ENCODE data around the gene ITGB7. TPM values are rescaled to one million over a fixed set of nuclear protein-coding genes. Genes with fewer than 3 reads are reported as not detected.

The ITGB7 gene
- polyA plus RNA-seq, 1 donor from 2014 or later, result 238 TPM

DNA sequence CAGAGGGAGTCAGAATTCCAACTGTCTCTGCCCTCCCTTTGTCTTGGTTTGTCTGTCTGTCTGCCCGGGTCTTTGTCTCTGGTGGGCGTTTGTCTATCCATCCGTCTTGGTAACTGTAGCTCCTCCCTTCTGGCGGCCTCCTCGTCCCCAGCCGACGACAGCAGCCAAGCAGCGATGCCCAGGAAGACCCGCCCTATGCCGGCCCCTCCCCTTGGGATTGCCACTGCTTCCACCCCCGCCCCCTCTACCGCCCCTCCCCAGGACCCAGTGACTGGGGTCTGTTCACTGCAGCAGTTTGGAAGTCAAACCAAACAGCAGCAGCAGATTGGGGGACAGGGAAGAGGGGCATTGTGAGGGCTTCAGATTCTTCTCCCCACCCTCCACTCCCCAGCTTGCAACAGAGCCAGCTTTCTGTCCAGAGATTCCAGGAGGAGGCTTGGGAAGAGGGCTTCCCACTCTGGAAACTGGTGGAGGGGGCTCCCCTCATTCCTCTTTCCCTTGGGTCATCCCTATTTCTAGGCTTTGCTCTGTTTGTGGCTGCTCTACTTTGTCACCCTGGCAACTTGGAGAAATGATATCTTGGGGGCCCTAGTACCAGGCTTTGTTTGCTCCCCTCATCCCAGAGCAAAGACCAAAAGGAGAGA, 27.3 kb upstream of the ITGB7 start:
- Mint-ChIP-seq H3K4me1 (peaks cover 22 to 36% (median 34%) of the 10 kb centered on the region in 3 donors), H3K27ac (no peak overlapping the region)

DNA sequence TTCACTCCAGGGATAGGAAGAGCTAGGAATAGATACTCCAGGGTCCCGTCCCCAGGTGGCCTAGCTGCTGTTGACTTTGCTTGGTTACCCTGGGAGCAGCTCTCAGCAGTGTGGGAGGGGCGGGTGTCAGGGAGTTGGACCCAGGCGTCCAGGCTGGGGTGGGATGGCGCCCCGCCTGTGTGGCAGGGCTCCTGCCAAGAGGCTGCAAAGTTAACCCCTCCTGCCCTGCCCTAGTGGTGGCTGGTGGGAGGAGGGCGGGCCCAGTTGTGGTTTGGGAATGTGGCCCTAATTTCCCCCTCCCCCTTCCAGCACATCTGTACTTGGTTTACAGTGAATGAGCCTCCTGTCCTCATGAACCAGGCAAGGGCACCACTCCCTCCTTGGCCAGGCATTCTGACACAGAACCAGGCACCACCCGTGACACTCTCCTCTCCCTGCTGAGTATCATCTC, 26.6 kb upstream of the ITGB7 start:
- H3K4me1 Mint-ChIP-seq, result peaks cover 22 to 36% (median 34%) of the 10 kb centered on the region in 3 donors

More for the DNA sequence above, 27.3 kb upstream of the ITGB7 start:
- no peaks in the 10 kb centered on the region for H3K9me3 Mint-ChIP-seq
- no peaks in the 10 kb centered on the region for H3K36me3 Mint-ChIP-seq
- peak overlapping the region in 1 of 4 donors; percentile 73 for H3K4me3 Mint-ChIP-seq
- peaks cover 15% of the 10 kb centered on the region for H3K27me3 Mint-ChIP-seq

DNA sequence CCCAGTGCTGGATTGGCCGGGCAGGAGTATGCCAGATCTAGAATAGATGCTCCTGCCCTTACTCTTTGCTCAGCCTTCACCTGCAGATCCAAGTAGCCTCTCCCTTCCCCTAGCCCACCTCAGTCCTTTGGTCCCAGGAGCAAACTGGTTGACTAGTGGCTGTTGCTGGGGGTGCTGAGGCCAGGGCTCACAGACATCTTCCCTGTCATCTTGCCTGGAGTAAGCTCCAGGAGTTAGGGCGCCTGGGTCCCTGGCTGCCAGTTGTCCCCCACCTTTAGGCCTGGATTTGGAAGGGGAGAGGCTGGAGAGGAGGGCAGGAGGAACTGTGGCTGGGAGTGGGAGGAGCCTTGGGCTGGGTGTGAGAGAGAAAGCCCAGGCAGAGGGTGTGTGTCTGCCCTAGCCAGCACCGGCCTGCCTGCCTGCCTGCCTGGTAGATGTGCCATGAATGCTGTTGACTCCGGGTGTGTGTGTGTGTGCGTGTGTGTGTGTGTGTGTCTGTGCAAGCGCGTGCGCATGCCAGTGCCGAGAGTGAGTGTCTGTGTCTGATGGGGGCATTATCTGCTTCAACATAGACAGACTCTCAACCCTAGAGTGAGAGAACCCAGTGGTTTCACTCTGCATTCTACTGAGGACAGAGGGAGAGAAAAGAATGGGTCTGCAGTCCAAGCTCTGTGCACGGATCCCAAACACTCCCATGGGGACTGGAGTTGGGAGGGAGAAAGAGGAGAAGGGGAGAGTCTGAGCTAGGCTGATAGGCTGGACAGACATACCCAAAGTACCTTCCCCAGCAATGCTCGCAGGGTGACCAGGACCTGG, 25.8 kb upstream of the ITGB7 start:
- peak overlapping the region in 2 of 3 donors; percentile 9 for H3K27ac Mint-ChIP-seq
- peaks cover 15% of the 10 kb centered on the region for H3K27me3 Mint-ChIP-seq
- peaks cover 22 to 36% (median 34%) of the 10 kb centered on the region in 3 donors for H3K4me1 Mint-ChIP-seq
- no peaks in the 10 kb centered on the region for H3K36me3 Mint-ChIP-seq
- peak overlapping the region; percentile 70 to 97 (median 88) for H3K4me3 Mint-ChIP-seq
- H3K9me3 Mint-ChIP-seq, result no peaks in the 10 kb centered on the region

More for the DNA sequence above, 26.6 kb upstream of the ITGB7 start:
- H3K36me3 Mint-ChIP-seq, result no peaks in the 10 kb centered on the region
- H3K27me3 Mint-ChIP-seq, result peaks cover 15% of the 10 kb centered on the region
- no peaks in the 10 kb centered on the region for H3K9me3 Mint-ChIP-seq
- peak overlapping the region in 2 of 4 donors; percentile 52 to 73 for H3K4me3 Mint-ChIP-seq
- H3K27ac Mint-ChIP-seq, result no peak overlapping the region

DNA sequence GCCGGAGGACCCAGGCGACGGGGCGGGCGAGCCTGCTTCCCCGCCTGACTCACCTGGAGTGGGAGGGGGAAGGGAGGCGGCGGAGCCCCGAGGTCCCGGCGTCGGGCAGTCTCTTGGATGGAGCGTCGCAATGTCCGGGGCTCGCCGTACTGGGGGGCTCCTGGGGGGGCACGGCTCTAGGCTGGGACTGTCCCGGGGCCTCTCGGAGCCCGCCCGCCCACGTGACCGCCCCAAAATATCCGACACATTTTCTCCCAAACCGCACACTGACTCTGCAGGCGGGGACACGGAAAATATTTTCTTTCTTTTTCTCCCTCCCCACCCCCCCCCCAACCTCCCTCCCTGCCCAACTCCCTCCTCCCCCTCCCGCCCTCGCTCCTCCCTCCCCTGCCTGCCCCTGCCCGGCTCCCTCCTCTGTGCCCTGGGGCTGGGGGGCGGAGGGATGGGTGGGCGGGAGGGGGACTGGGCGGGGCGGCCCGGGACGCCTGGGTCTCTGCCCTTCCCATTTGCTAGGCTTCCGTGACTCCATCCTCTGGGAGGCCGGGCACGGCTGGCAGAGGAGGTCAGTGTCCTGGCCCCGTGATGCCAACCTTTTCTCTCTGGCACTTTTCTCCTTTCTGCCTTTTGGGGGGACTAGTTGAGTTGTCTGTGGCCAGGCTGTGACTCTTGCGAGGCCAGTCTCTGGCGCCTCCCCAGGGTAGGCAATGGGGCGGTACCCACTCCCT, 25.0 kb upstream of the ITGB7 start, which contains the start of gene RARG:
RARG (minus strand) TSS at position 289 of the 725 bp plus-strand sequence. CDS start 4,664 bp downstream, outside the sequence.
- Mint-ChIP-seq H3K4me3 (peak within 1 kb of the TSS; percentile 70 to 97 (median 88)), H3K36me3 (no peaks in the 10 kb centered on the region), H3K27ac (peak within 1 kb of the TSS in 2 of 3 donors; percentile 9 to 31), H3K27me3 (peaks cover 15% of the 10 kb centered on the region), H3K9me3 (no peaks in the 10 kb centered on the region), H3K4me1 (peaks cover 21 to 31% (median 29%) of the 10 kb centered on the region in 3 donors)

DNA sequence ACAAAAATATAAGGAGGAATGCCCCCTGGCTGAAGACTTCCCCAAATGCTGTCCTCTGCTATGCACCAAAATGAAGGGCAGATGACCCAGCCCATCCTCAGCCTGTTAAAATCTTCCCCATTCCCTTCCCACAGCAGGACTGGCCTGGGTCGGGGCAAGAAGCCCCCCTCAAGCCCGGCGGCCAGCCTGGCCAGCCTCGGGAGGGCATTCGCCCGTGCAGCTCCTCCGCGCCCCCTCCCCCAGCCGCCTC, 24.5 kb upstream of the ITGB7 start:
- Mint-ChIP-seq H3K9me3 (no peaks in the 10 kb centered on the region), H3K27ac (no peak overlapping the region), H3K4me1 (peaks cover 16 to 27% (median 25%) of the 10 kb centered on the region in 3 donors), H3K36me3 (no peaks in the 10 kb centered on the region), H3K4me3 (peak overlapping the region; percentile 23 to 68 (median 66)), H3K27me3 (peaks cover 15% of the 10 kb centered on the region)

DNA sequence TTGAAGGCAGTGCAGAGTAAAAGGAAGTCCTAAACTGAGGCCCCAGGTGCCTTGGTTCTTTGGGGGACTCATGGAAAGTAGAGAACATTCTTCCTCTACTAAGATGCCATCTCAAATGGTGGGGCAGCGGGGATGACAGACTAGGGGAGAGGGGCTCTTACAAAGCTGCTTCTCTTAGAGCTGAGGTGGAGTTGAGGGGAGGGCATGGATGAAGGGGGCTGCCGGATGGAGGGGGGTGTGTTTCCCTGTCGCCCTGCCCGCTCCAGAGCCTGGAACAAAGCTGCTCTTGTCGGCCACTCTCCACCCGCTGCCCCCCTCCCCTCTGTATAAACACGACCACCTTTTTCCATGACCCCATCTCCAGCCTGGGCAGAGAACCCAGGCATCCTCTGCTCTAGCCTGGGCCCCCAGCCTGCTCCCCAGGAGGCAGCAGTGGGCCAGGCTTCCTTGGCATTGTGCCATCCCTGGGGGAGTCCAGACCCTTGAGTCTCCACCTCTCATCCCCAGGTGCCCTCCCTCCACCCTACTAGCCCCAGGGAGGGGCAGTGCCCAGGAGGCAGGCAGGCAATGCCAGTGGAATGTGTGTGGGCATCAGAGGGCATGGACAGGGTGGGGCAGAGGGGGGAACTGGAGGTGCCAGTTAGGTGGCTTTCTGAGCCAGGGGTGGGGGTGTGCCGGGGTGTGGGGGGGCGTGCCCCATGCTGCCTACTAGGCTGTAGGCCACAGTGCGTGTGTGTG, 23.2 kb upstream of the ITGB7 start:
- Mint-ChIP-seq H3K4me3 (peak overlapping the region; percentile 57 to 86 (median 63)), H3K27me3 (peaks cover 13% of the 10 kb centered on the region), H3K36me3 (no peaks in the 10 kb centered on the region), H3K27ac (no peak overlapping the region), H3K9me3 (no peaks in the 10 kb centered on the region), H3K4me1 (peaks cover 12 to 14% (median 13%) of the 10 kb centered on the region in 3 donors)

DNA sequence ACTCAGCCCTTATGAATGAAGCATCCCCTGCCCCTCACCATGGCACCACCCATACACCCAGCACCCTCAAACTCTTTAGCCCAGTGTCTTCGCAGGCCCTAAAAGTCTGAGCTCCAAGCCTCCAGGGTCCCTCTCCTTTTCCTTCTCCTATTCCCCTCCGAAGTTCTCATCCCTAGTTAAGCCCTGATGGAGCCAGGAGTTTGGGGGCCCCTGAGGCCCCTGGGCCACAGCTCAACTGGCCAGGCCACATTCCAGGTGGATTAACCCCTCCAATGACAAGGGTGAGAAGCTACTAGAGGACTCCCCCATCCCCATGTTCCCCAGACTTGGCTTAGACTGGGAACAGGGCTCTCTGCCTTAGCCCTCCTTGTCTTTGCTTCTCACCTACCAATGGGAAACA, 22.4 kb upstream of the ITGB7 start:
- H3K4me1 Mint-ChIP-seq, result peaks cover 12 to 16% (median 12%) of the 10 kb centered on the region in 3 donors
- H3K27me3 Mint-ChIP-seq, result peaks cover 10% of the 10 kb centered on the region
- no peaks in the 10 kb centered on the region for H3K36me3 Mint-ChIP-seq
- H3K4me3 Mint-ChIP-seq, result peak overlapping the region in 1 of 4 donors; percentile 60
- no peak overlapping the region for H3K27ac Mint-ChIP-seq
- no peaks in the 10 kb centered on the region for H3K9me3 Mint-ChIP-seq

DNA sequence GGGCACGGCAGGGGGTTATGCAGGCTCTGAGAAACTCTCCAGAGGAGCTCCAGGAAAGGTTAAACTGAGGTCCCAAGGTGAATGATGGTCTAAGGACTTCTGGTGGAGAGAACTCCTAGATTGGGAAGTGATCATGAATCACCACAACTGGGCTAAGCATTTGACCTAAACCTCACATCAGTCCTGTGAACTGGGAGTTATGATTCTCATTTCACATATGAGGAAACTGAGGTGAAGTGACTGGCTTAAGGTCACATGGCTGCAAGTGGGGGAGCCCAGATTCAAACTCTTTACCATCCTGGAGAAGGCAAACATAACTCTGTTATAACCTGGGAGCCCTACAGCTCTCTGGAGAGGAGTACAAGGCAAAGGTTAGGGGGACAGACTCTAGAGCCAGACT, 20.8 kb upstream of the ITGB7 start:
- H3K4me1 Mint-ChIP-seq, result peaks cover 4 to 17% (median 8%) of the 10 kb centered on the region in 3 donors
- no peak overlapping the region for H3K27ac Mint-ChIP-seq
- no peaks in the 10 kb centered on the region for H3K36me3 Mint-ChIP-seq
- peaks cover 2% of the 10 kb centered on the region for H3K27me3 Mint-ChIP-seq
- H3K4me3 Mint-ChIP-seq, result no peak overlapping the region
- H3K9me3 Mint-ChIP-seq, result no peaks in the 10 kb centered on the region

DNA sequence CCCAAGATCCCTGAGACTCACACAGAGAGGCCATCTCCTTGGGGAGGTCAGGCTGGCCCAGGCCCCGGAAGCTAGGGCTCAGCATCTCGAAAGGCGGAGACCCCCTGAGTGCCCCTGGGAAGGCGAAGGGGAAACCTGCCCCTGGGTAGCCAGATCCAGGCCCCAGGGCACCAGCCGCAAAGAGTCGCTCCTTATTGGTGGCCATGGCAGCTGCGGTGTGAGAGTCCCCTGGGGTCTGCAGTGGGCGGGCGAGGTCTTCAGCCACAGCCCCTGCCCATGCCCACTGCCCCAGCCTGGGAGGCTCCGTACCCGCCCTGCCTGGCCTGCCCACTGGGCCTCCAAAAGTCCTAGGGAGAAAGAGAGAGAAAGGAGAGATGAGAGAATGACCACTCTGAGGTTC, 20.3 kb upstream of the ITGB7 start:
- H3K4me3 Mint-ChIP-seq, result no peak overlapping the region
- H3K4me1 Mint-ChIP-seq, result peaks cover 0 to 13% (median 5%) of the 10 kb centered on the region in 3 donors
- no peaks in the 10 kb centered on the region for H3K27me3 Mint-ChIP-seq
- no peaks in the 10 kb centered on the region for H3K36me3 Mint-ChIP-seq
- H3K27ac Mint-ChIP-seq, result no peak overlapping the region
- H3K9me3 Mint-ChIP-seq, result no peaks in the 10 kb centered on the region

DNA sequence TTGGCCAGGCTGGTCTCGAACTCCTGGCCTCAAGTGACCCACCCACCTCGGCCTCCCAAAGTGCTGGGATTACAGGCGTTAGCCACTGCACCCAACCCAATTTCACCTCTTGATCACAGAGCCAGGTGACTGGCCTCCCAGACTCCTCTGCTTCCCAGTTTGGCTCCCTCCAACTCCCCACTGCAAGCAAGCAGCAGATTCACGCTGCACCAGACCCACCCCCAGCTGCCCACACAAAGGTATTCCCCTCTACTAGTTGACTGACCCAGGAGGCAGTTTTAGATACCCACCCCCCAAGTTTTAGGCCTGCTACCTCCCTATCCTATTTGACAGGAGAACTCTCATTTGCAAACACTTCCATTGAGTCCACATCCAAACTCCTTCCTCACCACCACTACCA, 19.8 kb upstream of the ITGB7 start:
- Mint-ChIP-seq H3K4me3 (peak overlapping the region in 1 of 4 donors; percentile 25), H3K36me3 (no peaks in the 10 kb centered on the region), H3K9me3 (no peaks in the 10 kb centered on the region), H3K4me1 (peaks cover 4 to 12% (median 9%) of the 10 kb centered on the region in 3 donors), H3K27me3 (no peaks in the 10 kb centered on the region), H3K27ac (peak overlapping the region in 1 of 3 donors; percentile 81)

DNA sequence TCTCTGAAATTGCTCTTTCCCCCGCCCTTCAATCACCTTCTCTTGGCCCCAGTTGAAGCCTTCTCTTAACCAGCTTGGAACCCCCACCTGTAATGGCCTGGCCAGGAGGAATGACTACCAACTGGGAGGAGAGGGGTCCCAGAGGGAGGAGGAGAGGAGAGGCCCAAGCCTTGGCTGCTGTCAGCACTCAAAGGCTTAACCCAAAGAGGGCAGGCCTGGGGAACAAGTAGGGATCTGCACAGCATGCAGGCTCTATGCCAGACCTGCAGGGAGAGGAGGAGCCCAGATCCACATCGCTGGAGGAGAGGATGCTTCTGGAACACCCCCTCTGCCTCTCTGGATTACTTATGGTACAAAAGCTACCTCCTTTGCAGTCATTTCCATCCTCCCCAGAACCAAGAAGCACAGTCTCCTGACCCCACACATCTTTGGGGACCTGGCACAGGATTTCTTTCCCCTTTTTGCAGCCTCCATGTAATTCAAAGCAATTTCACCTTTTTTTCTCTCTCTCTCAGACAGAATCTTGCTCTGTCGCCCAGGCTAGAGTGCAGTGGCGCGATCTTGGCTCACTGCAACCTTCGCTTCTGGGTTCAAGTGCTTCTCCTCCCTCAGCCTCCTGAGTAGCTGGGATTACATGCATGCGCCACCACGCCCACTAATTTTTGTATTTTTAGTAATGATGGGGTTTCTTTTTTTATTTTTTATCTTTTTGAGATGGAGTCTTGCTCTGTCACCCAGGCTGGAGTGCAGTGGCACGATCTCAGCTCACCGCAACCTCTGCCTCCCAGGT, 18.8 kb upstream of the ITGB7 start:
- H3K4me3 Mint-ChIP-seq, result peak overlapping the region in 1 of 4 donors; percentile 74
- H3K4me1 Mint-ChIP-seq, result peaks cover 4 to 14% (median 9%) of the 10 kb centered on the region in 3 donors
- H3K36me3 Mint-ChIP-seq, result no peaks in the 10 kb centered on the region
- no peaks in the 10 kb centered on the region for H3K9me3 Mint-ChIP-seq
- H3K27me3 Mint-ChIP-seq, result no peaks in the 10 kb centered on the region
- peak overlapping the region in 2 of 3 donors; percentile 84 to 94 for H3K27ac Mint-ChIP-seq

DNA sequence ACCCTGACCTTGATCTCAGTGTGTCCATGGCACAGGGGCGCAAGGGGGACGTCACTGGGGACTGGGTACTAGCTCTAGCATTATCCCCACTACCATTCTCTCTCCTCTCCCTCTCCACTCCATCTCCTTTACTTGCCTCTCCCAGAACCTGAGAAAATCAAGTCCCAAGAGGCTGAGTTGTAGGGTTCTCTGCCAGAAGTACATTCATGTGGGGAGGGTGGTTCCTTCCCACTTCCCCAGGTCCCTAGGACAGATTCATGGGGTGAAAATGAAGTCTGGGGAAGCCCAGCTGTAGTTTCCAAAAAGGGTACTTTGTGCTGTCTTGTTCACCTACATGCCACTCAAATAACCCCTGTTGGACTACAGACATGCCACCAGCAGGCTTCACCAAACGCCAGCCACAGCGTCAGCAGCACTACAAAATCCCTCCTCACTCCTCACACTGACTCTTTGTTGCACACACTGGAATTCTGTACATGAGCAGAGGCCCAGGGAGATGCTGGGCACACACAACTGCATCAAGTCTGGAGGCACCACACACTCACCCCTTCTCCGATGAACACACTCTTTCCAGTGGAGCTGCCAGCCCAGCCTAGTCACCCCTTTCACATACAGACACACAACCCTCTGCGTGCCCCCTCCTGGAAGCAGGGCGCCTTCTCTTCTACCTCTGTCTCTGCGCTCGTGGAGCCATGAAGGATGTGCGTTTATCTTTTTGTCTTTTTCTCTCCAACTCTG, 18.0 kb upstream of the ITGB7 start:
- Mint-ChIP-seq H3K9me3 (no peaks in the 10 kb centered on the region), H3K4me1 (peaks cover 4 to 16% (median 11%) of the 10 kb centered on the region in 3 donors), H3K27me3 (no peaks in the 10 kb centered on the region), H3K27ac (peak overlapping the region in 1 of 3 donors; percentile 84), H3K4me3 (peak overlapping the region; percentile 30 to 81 (median 72)), H3K36me3 (no peaks in the 10 kb centered on the region)
